ENCODE data around the gene ENTPD1. TPM values are rescaled to one million over a fixed set of nuclear protein-coding genes. Genes with fewer than 3 reads are reported as not detected.
"Not testable (repeated sequence)": the region's sequence is repeated elsewhere in the genome, so short reads cannot be mapped to it uniquely, and the experiment has no call there.

The ENTPD1 gene
- polyA plus RNA-seq, 4 donors = 12.6 to 23.5 (median 23.2) TPM

DNA sequence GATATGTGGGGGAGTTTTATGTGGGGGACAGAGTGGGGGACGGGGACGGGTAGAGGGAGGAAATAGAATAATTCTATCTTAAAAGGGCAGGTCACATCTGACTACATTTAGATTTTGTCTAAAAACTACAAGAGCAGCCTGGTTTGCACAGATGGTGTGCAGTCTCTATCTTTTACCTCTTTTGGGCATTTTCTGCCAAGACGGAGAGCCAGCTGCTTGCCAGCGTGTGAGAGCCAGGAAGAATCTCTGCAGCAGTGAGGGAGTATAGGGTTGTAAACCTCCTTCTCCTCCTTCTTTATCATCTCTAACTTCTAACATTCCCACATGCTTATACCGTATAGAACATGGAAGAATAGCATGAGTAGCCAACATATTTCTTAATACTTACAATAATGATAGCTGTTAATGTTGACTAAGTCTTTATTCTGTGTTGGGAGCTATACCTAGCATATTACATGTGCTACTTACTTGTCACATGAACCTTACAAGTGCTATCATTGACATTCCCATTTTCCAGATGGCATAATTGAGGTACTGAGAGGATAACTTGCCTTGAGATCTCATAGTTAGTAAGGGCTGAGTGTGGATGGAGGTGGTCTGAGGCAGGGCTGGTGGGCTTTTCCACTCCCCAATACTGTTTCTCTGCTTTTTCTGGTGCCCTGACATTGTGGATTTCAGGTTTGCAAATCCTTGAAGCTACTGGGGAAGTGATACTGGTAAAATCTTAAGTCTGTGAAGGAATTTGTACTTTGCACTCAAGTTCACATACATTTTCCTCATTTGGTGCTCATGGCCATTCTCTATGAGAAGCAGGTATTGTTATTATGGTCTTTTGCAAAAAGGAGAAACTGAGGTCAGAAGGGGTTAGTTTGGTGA, 1.1 kb downstream of the ENTPD1 start:
- DNase-seq (ENCODE audit: low read depth in 4 of 4, low spot score in 3 of 4) = no peak

DNA sequence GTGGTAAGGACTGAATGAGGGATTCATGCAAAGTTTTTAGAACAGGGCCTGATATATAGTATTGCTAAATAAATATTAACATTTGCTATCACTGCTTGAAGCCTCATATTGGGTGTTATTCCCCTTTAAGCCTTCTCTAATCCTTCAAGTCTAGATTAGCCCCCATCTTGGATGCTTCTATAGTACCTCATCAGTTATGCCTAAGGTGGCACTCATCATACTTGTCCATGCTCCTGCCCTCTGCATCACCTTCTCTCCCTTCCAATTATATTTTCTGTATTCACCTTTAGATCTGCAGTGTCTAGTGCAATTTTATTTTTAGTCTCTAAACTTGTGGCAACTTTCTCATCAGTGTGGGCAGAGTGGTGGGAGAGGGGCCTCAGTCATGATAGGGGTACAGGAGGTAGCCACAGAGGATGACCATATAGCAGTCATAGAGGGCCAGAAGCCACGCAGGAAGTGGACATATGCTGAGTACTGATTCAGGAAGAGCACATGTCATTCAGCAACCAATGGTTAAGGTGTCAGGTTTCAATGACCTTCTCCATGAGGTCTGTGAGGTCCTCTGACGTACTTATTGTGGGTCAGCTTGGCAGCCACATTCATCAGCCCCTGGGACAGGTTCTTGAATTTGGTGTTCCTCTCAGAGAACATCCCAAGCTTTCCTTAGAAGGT, 2.5 kb downstream of the ENTPD1 start:
- DNase-seq (ENCODE audit: low read depth in 4 of 4, low spot score in 3 of 4) = no peak

DNA sequence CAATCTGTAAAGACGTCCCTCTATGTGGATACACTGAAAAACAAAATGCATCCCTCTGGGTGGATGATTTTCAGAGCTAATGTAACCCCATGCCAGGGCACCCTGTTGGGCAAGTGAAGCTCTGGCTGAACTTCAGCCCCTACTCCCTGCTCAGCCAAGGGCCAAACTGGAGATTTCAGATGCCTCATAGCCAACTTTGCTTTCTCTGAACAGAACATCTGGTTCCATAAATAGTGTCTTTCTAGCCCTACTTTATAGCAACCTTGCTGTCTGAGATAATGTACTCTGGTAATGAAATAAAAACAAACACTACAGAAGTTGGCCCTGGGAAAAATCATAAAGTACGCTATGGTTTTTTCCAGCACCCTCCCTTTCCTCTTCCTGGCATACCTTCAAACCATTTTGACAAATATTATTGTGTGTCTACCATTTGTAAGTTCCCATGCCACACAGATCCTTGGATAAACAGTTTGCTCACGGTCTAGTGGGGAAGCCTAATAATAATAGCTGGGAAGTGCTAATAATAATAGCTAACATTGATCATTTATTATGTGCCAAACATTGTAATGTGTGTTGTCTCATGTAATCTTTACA, 3.4 kb downstream of the ENTPD1 start:
- no peak for DNase-seq (ENCODE audit: low read depth in 4 of 4, low spot score in 3 of 4)

DNA sequence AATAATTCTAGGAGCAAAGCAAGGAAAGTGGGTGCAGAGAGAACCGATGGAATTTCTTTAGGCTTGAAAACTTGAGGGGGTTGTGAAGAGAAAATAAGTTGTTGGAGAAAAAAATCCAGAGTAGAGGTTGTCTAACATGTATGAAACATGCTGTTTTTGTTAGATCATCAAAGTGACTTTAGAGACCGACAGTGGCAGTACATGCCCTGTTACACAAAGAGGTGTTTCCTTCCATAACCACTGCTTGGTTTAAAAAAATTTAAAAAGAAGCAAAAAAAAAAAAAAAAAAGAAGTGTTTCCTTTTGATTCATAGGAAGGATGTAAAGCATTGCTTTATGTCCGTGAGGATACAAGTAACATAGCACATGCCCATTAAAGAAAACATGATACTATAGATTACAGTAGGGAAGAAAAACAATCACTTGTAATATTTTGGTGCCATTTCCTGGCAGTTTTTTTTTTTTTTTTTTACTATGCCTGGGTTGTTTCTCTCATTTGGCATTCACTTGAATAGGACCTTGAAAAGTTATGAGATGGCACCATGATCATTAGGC, 6.1 kb downstream of the ENTPD1 start:
- no peak for DNase-seq (ENCODE audit: low read depth in 4 of 4, low spot score in 3 of 4)

DNA sequence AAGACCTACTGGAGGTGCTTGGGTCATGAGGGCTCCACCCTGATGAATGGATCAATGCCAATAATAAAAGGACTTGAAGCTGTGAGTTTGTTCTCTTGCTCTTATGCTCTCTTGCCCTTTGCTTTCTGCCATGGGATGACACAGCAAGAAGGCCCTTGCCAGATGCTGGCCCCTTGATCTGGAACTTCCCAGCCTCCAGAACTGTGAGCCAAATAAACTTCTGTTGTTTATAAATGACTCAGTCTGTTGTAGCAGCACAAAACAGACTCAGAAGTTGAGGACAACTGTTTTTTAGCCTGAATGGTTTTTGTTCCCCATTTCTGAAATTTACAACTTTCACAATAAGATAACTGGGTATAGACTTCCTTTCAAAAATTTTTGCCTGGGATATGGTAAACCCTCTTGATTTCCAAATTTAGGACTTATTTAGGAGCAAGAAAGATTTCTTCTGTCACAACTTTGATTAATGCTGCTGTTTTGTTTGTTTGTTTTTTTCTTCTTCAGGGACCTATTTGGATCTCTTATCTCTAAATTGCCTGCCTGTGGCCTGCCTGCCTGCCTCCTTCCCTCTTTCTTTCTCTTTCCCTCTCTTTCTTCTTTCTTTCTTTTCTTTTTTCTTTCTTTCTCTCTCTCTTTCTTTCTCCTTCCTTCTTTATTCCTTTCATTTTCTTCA, 12.1 kb downstream of the ENTPD1 start:
- no peak for DNase-seq (ENCODE audit: low read depth in 4 of 4, low spot score in 3 of 4)

DNA sequence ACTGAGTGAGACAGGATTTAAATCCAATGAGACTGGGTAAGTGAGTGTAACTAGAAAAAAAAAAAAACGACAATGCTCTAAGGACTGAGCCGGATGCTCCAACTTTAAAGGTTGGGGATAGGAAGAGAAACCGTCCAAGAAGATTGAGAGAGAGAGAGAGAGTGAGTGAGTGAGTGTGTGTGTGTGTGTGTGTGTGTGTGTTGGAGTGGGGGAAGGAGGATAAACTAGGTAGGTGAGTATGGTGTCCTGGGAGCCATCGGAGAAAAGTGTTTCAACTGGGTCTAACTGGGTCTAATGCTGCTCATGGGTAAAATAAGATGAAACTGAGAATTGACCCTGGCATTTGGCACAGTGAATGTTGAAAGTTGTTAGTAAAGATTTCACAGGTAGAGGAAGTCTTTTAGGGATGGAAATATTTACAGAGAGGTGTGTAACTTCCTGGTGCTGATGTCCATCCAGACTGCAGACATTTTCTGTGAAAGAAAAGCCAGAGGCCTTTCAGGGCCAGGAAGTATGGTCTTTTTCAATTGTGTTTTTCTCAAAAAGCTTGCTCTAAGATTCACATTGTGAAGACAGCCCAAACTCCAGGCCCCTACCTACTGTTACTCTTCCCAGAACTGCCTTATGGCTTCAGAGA, 14.2 kb downstream of the ENTPD1 start:
- no peak for DNase-seq (ENCODE audit: low read depth in 4 of 4, low spot score in 3 of 4)

DNA sequence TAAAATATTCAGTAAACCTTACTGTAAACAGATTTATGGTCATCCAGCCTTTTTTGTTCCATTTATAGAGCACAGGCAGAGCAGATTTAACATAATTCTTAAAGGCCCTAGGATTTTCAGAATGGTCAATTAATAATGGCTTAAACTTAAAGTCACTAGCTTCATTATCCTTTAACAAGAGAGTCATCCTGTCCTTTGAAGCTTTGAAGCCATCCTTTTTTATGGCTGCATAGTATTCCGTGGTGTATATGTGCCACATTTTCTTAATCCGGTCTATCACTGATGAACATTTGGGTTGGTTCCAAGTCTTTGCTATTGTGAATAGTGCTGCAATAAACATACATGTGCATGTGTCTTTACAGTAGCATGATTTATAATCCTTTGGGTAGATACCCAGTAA, 17.5 kb downstream of the ENTPD1 start:
- DNase-seq (ENCODE audit: low read depth in 4 of 4, low spot score in 3 of 4) = not testable (repeated sequence)

DNA sequence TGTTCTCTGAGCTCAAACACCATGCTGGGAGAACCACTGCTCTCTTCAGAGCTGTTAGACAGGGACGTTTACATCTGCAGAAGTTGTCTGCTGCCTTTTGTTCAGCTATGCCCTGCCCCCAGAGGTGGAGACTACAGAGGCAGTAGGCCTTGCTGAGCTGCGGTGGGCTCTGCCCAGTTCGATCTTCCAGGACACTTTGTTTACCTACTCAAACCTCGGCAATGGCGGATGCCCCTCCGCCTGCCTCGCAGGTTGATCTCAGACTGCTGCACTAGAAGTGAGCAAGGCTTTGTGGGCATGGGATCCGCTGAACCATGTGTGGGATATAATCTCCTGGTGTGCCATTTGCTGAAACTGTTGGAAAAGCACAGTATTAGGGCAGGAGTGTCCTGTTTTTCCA, 21.7 kb downstream of the ENTPD1 start:
- not testable (repeated sequence) for DNase-seq (ENCODE audit: low read depth in 4 of 4, low spot score in 3 of 4)

DNA sequence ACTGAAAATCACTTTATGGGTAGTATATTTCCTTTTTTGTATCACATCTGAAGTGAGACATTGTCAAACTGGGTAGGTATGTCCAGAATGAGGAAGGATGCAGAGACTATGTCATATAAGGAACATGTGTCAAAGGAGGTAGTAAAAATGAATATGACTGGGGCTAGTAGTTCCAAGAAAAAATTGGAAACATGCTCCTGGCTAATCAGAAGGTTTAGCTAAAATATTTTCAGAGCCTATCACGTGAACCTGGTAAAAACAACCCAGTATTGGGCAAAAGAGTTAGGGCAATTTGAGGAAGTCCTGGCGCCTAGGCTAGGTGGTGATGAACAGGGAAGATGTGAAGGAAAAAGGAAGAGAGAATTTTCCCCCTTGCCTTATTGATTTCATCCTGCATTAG, 26.4 kb downstream of the ENTPD1 start:
- no peak for DNase-seq (ENCODE audit: low read depth in 4 of 4, low spot score in 3 of 4)

DNA sequence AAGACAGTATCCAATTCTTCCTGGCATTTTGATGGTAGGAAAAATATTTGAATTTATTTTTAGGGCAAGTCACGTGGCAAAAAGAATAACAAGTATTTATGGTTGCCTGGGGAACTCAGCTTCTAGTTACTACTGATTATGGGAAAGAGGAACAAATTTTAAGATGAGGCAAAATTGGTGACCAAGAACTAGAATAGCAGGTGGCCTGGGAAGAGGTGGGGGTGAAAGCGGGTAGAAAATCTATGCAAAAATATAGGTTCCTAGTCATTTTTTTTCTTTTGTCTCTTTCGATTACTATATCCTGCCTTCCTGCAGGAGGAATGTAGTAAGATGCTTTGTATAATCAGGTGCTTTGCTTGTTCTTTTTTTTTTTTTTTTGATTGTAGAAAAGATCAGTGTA, 27.8 kb downstream of the ENTPD1 start:
- no peak for DNase-seq (ENCODE audit: low read depth in 4 of 4, low spot score in 3 of 4)

DNA sequence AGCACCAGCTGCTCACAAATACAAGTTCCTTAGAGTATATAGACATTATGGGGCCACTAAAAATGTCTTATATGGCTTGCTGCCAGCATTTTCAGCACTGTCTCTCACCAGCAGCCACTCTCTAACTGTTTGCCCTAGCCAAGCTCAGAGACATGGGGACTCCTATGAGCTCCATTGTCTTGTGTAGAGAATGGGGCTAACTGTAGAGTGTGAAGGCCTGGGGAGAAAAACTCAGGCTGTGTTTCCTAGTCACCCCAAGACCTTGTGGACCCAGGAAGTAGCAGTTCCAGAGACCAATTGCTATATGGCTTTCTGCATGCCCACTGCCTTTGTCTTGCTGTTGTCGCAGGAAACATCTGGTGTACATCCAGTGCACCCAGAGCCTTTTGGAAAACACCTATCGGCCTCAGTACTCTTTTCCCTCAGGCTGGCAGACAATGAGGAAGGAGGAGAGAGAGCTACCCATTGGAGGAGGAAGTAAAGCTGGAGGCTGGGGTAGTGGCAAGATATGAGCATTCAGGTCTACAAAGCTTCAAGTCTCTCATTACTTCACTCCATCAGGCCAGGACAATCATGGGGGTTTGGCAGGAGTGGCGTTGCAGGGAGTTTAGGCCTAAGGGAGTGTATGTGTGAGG, 28.4 kb downstream of the ENTPD1 start:
- DNase-seq (ENCODE audit: low read depth in 4 of 4, low spot score in 3 of 4) = no peak

DNA sequence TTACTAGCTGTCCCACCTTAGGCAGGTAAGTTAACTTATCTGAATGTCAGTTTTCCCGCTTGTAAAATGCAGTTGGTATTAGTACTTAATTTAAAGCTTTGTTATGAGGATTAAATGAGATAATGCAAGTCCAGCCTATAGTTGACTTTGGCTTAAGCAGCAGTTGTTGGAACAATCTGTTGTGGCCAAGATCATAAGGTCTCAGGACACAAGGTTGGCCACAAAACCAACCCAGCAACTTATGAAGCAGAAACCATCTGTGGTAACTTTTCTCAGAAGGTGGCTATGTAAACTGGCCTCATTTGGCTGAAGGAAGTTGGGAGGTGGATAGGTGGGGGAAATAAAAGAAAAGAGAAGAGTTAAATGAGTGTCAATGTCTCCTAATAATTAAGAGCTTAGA, 29.4 kb downstream of the ENTPD1 start:
- DNase-seq (ENCODE audit: low read depth in 4 of 4, low spot score in 3 of 4) = no peak

DNA sequence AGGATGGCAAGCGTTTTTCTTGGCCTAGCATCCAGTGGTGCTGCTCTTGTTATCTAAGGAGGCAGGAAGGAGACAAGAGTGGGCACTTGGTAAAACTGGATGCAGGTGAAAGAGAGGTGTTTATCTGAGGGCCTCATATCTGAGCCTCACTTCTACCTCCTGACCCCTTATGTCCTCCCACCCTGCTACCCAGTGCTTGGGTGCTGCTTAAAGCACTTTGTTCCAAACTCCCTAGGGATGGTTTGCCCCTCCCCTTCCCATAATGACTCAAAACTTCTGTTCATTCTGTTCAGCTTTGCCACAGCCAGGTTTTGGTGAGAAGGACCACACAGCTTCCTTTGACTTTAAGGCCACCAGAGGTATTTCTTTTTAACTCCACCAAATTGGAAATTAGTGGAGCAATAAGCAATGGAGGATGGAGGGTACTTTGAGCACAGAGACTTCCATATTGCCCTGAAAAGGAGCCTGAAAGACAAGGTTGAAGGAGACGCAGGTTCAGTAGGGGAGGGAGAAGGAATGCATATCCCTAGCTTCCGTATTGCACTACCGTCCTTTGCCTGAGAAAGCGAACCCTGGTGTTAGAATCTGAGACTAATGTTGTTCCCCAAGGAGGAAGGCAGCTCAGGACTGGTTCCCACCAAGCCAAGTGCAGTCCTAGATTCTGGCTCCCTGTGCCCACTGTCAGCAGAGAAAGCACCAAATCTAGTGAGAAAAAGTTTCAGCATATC, 30.1 kb downstream of the ENTPD1 start:
- DNase-seq (ENCODE audit: low read depth in 4 of 4, low spot score in 3 of 4) = no peak

DNA sequence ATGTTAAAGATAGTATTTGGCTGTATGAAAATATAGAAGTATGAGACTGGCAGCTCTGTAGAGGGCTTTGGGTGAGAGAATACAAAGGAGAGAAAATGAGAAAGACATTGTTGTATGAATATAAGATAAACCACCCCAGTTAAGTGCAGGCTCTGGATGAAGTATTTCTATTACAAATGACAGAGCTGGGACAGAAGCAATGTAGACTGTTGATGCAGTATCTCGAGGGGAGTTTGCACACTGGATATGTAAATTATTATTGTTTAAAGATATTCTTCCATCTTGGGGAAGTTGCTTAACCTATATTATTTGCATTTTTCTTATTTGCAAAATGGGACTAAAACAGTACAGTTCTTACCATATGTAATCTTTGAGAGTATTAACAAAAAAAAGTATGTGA, 31.5 kb downstream of the ENTPD1 start:
- no peak for DNase-seq (ENCODE audit: low read depth in 4 of 4, low spot score in 3 of 4)

DNA sequence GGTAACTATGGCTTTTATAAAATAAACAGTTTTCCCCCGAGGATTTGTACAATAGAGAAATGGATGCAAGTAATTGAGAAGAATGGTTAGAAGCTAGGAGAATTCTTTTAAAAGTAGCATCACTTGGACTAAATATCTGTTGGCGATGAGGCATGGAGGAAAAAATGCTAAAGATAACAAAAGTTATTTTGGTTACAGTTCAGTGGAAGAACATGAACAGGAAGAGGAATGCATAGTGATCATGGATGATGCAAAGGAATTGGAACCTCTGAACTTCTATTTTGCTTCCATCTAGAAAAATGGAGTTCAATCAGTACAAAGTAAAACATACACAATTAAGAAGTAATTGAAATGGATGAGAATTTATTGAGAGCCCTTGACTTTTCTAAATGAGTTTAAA, 32.9 kb downstream of the ENTPD1 start:
- DNase-seq (ENCODE audit: low read depth in 4 of 4, low spot score in 3 of 4) = no peak

DNA sequence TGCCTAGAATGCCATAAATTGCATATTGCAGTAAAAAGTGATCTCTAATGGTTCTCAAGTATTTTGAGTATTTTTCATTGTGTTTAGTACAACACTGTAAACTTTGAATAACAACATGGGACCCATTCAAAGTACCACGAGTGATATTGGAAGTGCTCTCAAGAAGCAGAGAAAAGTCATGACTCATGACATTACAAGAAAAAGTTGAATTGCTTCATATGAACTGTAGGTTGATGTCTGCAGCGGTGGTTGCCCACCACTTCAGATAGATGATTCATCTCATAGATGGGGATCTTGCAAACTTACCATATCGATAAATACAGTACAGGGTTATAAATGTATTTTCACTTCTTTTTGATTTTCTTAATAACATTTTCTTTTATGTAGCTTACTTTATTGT, 33.9 kb downstream of the ENTPD1 start:
- DNase-seq (ENCODE audit: low read depth in 4 of 4, low spot score in 3 of 4) = no peak

DNA sequence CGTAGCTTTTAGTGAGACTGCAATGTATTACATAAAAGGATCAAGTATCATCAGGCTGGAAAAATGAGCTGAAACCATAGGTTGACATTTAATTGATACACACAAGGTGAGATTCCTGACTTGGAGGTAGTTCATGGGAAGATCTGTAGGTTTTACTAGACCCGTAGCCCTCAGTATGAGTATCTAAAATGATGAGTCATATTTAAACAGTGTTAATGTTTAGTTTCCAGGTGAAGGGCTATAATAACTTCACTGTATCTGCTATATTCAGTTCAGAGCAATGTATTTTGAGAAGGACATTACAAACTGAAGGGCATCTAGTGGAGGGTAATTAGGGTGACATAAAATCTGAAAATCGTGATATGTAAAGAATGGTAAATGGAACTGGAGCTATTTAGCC, 35.0 kb downstream of the ENTPD1 start:
- DNase-seq (ENCODE audit: low read depth in 4 of 4, low spot score in 3 of 4) = no peak

DNA sequence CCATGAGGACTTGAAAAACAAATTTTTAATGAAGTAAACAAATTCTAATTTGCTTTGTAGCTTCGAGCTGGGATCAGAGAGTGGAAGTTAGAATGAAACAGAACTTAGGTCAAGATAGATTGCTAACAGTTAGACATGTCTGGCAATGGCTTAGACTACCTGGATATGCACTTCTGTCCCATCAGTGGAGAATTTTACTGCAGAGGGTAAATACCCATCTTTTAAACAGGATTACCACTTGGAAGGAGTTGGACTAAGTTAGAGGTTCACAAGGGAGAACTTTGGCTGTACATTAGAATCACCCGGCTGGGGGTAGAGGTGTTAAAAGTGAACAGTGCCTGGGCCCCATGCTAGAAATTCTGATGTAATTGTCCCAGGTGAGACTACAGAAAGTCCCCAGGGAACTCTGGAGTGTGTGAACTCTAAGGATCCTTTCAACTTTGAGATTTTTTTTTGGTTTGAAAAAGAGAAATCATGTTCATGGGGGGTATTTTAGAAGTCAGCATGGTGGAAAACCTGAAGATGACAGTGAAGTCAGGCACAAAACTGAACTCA, 35.5 kb downstream of the ENTPD1 start:
- no peak for DNase-seq (ENCODE audit: low read depth in 4 of 4, low spot score in 3 of 4)

DNA sequence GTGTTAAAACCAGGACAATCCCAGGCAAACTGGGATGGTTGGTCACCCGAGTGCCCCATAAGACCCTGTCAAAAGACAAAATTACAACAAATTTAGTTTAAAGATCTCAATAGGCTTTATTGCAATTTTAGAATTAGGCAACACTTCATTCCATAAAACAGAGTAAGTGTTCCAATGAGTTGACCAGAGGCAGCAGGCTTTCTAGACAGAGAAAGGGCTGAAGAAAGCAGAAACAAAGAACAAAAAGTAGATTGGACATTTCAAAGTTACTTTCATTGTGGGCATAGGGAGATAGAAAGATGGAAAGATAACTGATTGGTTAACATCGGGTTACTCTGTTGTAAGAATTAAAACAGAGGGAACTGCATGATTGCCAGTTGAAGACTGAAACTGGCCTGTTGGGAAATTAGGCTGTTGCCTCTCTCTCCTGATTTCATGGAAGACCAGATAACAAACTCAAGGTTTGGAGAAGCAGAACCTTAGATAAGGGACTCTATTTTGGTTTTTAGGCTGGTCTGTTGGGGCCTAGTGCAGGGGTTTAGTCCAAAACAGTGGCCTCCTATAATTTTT, 36.3 kb downstream of the ENTPD1 start:
- no peak for DNase-seq (ENCODE audit: low read depth in 4 of 4, low spot score in 3 of 4)

All from left renal pelvis (tissue), 4 donors.